Esophagus (tissue), 2 donors: Measurements from ENCODE around the gene SP6. TPM values are rescaled to one million over a fixed set of nuclear protein-coding genes. Genes with fewer than 3 reads are reported as not detected.

Source experiments
- H3K27ac ChIP-seq, 2 donors: one replicate each; pipeline ENCODE4 v1.5.1; 2013; ENCODE audit warnings: low read depth in 2 of 2, mild to moderate bottlenecking in 2 of 2, inconsistent platforms in 1 of 2, low read length in 1 of 2, moderate library complexity in 1 of 2
- H3K27me3 ChIP-seq, 2 donors: one replicate each; pipeline ENCODE4 v1.6.1; 2013; ENCODE audit warnings: low read length in 2 of 2, control low read depth in 1 of 2, mild to moderate bottlenecking in 1 of 2; ENCODE audit not compliant: insufficient read depth in 2 of 2, control insufficient read depth in 1 of 2
- H3K36me3 ChIP-seq, 2 donors: one replicate each; pipeline ENCODE4 v1.6.1; 2013; ENCODE audit warnings: low read length in 1 of 2; ENCODE audit not compliant: control insufficient read depth in 2 of 2, insufficient read depth in 2 of 2
- H3K4me1 ChIP-seq, 2 donors: one replicate each; pipeline ENCODE4 v1.6.1; 2013; ENCODE audit warnings: low read length in 1 of 2; ENCODE audit not compliant: control insufficient read depth in 2 of 2, insufficient read depth in 2 of 2
- H3K4me3 ChIP-seq, 2 donors: one replicate each; pipeline ENCODE4 v1.5.1; 2013; ENCODE audit warnings: low read length in 2 of 2, mild to moderate bottlenecking in 2 of 2, low read depth in 1 of 2, moderate library complexity in 1 of 2
- H3K9me3 ChIP-seq, 2 donors: one replicate each; pipeline ENCODE4 v1.6.1; 2013; ENCODE audit warnings: mild to moderate bottlenecking in 2 of 2, low read depth in 1 of 2, low read length in 1 of 2, moderate library complexity in 1 of 2; ENCODE audit not compliant: control insufficient read depth in 2 of 2, insufficient read depth in 1 of 2
- WGBS, 2 donors: extraction: QIAGEN DNeasy Blood & Tissue Kit; methylation state at CpG; one replicate each; pipeline ENCODE4 v1.1.7; 2013; 5-methylcytosine and 5-hydroxymethylcytosine counted together
- polyA plus RNA-seq, 2 donors: library from polyadenylated mRNA; stranded (reverse); fragments of 200-250 nt; gene quantifications; one replicate each; pipeline ENCODE4 v1.2.3, GENCODE V29; 2013
- donor health status: healthy with polysubstance abuse.
- donor health status: Bipolar disorder and iron deficiency.

Gene SP6
- polyA plus RNA-seq, 2 donors = 3.8 to 6.1 TPM

- Histone ChIP-seq H3K27me3 (no peaks in the 10 kb centered on the region), H3K4me3 (no peak overlapping the region), H3K4me1 (peaks cover 6 to 9% of the 10 kb centered on the region in 2 donors), H3K9me3 (no peaks in the 10 kb centered on the region), H3K27ac (no peak overlapping the region), H3K36me3 (peaks cover 21 to 26% of the 10 kb centered on the region in 2 donors)
- 86 to 89% methylated on average over 4 of the region's 4 CpGs for WGBS, 2 donors
These were observed 28.2 kb downstream of the SP6 start for GRCh38 chr17:47822785-47823184.

DNA sequence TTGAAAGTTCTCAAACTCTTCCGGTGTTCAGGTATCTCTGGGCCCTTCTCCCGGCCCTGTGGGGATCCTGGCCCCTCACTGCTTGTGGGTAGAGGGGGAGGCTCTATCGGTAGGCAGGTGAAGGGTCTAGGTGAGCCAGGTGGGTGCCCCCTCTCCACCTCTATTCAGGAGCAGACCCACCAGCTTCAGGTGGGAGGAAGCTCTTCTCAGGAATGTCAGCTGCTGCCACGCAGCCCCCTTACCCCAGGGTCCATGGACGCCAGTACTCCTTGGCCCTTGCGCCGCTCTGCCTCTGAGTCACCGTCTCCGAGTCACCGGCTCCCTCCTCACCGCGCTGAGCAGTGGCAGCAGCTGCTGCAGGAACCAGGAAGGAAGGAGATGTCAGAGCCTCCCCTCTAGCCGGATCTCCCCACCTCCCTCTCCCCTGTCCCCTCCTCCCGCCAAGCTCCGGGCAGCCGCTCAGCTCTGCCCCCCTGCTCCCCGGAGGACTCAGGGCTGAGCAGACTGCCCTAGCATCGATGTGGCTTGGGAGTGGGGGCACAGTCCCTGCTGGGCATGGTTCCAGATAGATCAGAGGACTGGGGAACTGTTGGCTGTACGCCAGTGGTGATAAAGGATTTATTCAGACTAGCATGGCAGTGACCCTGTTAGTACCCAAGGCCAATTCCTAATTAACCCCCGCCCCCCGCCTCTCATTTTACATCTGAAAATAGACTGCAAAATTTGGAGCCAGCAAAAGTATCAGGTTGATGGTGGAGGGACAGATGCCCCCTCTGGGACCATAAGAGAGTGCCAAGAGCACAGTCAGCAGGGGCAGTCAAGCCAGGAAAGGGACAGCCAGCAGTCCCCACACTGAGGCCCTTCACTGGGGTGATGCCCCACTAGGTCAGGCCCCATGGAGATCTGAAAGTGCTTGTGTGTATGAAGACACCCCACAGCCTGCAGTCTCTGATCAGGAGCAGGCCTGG is 29.3 kb downstream of the SP6 start, which contains the start of gene OSBPL7:
OSBPL7 (minus strand) TSS at position 371 of the 968 bp plus-strand sequence. CDS start 1,516 bp downstream, outside the sequence.
- peaks cover 22 to 28% of the 10 kb centered on the region in 2 donors for H3K36me3 ChIP-seq
- H3K27ac ChIP-seq = peak within 1 kb of the TSS; percentile 23 to 62
- H3K9me3 ChIP-seq = no peaks in the 10 kb centered on the region
- 4 to 5% methylated on average over 20 to 21 of the region's 21 CpGs for WGBS, 2 donors
- no peaks in the 10 kb centered on the region for H3K27me3 ChIP-seq
- peaks cover 6 to 9% of the 10 kb centered on the region in 2 donors for H3K4me1 ChIP-seq
- H3K4me3 ChIP-seq = peak within 1 kb of the TSS; percentile 47 to 51

- peak overlapping the region in 1 of 2 donors; percentile 62 for H3K27ac ChIP-seq
- no peaks in the 10 kb centered on the region for H3K9me3 ChIP-seq
- peak overlapping the region; percentile 47 to 51 for H3K4me3 ChIP-seq
- peaks cover 6 to 9% of the 10 kb centered on the region in 2 donors for H3K4me1 ChIP-seq
- H3K27me3 ChIP-seq = no peaks in the 10 kb centered on the region
- 1 to 8% methylated on average over 4 of the region's 4 CpGs for WGBS, 2 donors
- peaks cover 19 to 29% of the 10 kb centered on the region in 2 donors for H3K36me3 ChIP-seq
These were observed 29.9 kb downstream of the SP6 start for GRCh38 chr17:47821031-47821423.

- Histone ChIP-seq H3K9me3 (no peaks in the 10 kb centered on the region), H3K4me1 (peaks cover 6 to 9% of the 10 kb centered on the region in 2 donors), H3K4me3 (no peak overlapping the region), H3K27me3 (no peaks in the 10 kb centered on the region), H3K36me3 (peaks cover 23 to 29% of the 10 kb centered on the region in 2 donors), H3K27ac (no peak overlapping the region)
- WGBS, 2 donors = 58 to 60% methylated on average over 11 to 12 of the region's 12 CpGs
These were observed 30.8 kb downstream of the SP6 start for GRCh38 chr17:47820033-47820789.

DNA sequence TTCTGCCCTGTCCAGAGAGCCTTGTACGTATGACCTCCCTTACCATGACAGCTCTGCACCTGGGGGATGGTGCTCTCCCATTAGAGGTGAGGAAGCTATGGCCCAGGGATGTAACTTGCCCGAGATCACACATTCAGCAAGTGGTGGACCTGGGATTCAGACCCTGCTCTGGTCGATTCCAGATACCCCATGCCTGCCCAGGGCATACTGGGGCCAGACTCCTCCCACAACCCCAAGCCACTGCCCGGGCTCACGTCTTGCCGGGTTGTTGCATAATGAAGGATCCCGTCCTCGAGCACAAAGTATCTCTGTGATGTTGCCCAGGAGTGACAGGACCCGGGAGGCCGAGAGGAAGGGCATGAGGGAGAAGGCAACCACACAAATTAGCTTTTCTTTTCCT is 31.5 kb downstream of the SP6 start:
- H3K4me1 ChIP-seq = peaks cover 6 to 9% of the 10 kb centered on the region in 2 donors
- H3K27ac ChIP-seq = no peak overlapping the region
- WGBS, 2 donors = 77 to 81% methylated on average over 10 of the region's 10 CpGs
- H3K4me3 ChIP-seq = no peak overlapping the region
- H3K9me3 ChIP-seq = no peaks in the 10 kb centered on the region
- peaks cover 23 to 29% of the 10 kb centered on the region in 2 donors for H3K36me3 ChIP-seq
- H3K27me3 ChIP-seq = no peaks in the 10 kb centered on the region

DNA sequence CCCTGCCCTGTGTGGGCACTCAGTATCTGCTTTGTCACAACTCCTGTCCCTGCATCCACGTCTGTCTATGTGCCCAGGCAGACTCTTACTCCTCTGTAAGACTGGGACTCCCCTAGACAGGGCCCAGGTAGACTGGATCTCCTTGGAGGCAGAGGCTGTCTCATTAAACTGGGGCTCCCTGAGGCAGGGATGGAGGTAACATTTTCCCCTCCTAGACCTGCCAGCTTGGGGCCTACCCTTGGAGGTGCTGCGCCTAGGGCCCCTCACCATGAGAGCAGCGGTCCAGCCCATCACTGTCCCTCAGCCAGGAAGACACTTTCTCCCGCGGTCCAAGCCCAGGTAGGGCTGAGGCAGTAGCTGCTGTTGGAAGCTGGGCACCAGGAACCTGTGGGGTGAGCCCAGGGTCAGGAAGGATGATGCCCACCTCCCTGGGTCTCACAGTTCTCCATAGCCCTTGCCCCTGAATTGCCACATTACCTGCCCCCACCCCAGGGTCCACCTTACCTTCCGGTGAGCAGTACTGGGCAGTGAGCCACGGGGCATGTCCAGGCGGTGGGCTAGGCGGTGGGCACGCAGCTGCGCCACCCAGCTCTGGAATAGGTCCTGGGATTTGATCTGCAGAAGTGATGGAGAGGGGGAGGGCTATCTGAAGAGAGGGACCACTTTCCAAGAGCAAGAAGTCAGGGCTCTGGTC is 32.8 kb downstream of the SP6 start:
- peaks cover 12 to 19% of the 10 kb centered on the region in 2 donors for H3K36me3 ChIP-seq
- 83 to 88% methylated on average over 11 of the region's 11 CpGs for WGBS, 2 donors

GRCh38 chr17:47816947-47817346 is 34.0 kb downstream of the SP6 start:
- peaks cover 6% of the 10 kb centered on the region in 2 donors for H3K4me1 ChIP-seq
- no peak overlapping the region for H3K4me3 ChIP-seq
- no peaks in the 10 kb centered on the region for H3K9me3 ChIP-seq
- no peaks in the 10 kb centered on the region for H3K27me3 ChIP-seq
- H3K36me3 ChIP-seq = peaks cover 12 to 19% of the 10 kb centered on the region in 2 donors
- 96 to 97% methylated on average over 10 of the region's 10 CpGs for WGBS, 2 donors
- no peak overlapping the region for H3K27ac ChIP-seq

More for the DNA sequence above, 32.8 kb downstream of the SP6 start:
- H3K9me3 ChIP-seq = no peaks in the 10 kb centered on the region
- no peaks in the 10 kb centered on the region for H3K27me3 ChIP-seq
- peaks cover 6 to 9% of the 10 kb centered on the region in 2 donors for H3K4me1 ChIP-seq
- H3K27ac ChIP-seq = no peak overlapping the region
- no peak overlapping the region for H3K4me3 ChIP-seq

DNA sequence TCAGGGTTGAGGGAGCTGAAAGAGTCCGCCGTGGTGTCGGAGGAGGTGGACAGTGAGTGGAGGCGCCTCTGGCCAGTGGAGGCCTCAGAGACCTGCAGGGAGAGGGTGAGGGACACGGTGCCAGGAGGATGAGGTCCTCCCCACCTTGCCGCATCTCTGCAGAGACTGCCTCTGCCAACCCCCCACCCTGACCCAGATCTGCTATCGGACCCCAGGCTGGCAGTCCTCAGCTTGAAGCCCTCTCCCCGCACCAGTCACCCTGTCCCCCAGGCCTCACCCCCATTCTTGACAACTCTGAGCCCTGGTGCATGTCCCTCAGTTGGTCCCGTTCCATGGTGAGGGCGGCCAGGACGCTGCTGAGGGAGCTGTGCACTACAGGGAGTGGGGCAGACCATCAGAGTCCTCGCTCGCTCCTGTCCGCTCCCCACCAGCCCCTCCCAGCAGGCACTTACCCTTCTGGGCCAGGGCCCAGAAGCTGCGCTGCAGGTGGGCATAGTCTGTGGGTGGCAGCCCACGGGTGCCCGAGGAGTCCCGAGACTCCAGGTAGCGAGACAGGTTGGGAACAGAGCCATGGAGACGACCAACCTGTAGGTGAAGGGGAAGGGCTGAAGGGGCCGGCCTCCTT is 34.7 kb downstream of the SP6 start:
- no peak overlapping the region for H3K27ac ChIP-seq
- WGBS, 2 donors = 93 to 94% methylated on average over 19 to 21 of the region's 21 CpGs
- peaks cover 6% of the 10 kb centered on the region in 2 donors for H3K4me1 ChIP-seq
- peaks cover 12 to 19% of the 10 kb centered on the region in 2 donors for H3K36me3 ChIP-seq
- no peaks in the 10 kb centered on the region for H3K27me3 ChIP-seq
- no peaks in the 10 kb centered on the region for H3K9me3 ChIP-seq
- H3K4me3 ChIP-seq = no peak overlapping the region
